SK-N-SH (cell line): Measurements from ENCODE around the gene BABAM2.

Experiments
- EP300 ChIP-seq, 2 experiments: IDR thresholded peaks; 2 replicates each; pipeline versions ENCODE4 v1.4.0 to v1.6.1; 2012; ENCODE audit warnings: borderline replicate concordance in 1 of 2, low read depth in 1 of 2, low read length in 1 of 2
- EZH2phosphoT487 ChIP-seq: fragments of 200-600 bp; sonication (generic); IDR thresholded peaks from 2 replicates; pipeline ENCODE4 v1.6.1; 2017; ENCODE audit warnings: low read depth, mixed run types, mild to moderate bottlenecking, antibody characterized with exemption, moderate library complexity, borderline replicate concordance
- NRF1 ChIP-seq: IDR thresholded peaks from 2 replicates; pipeline ENCODE4 v1.6.1; 2012; ENCODE audit warnings: low read depth, mild to moderate bottlenecking, low read length
- RAD21 ChIP-seq: IDR thresholded peaks from 2 replicates; pipeline ENCODE4 v1.6.1; 2012; ENCODE audit warnings: mild to moderate bottlenecking, low read length
- SMC3 ChIP-seq: IDR thresholded peaks from 2 replicates; pipeline ENCODE4 v1.6.1; 2012; ENCODE audit warnings: low read depth, low read length, improper control_type of control experiment
- TAF1 ChIP-seq: IDR thresholded peaks from 2 replicates; pipeline ENCODE4 v1.6.1; 2012; ENCODE audit warnings: low read depth, mild to moderate bottlenecking, low read length, moderate library complexity, borderline replicate concordance
- TCF12 ChIP-seq: IDR thresholded peaks from 2 replicates; pipeline ENCODE4 v1.4.0; 2012
- TF ChIP-seq, protein P1 (sequence below): fragments of 200-600 bp; sonication (generic); IDR thresholded peaks from 2 replicates; pipeline ENCODE4 v1.6.1; 2017; ENCODE audit warnings: antibody characterized with exemption, mild to moderate bottlenecking, moderate library complexity
- TF ChIP-seq, protein P2 (sequence below): fragments of 150-350 bp; IDR thresholded peaks from 2 replicates; pipeline ENCODE4 v1.6.1; 2016; ENCODE audit warnings: mild to moderate bottlenecking, low read depth, low read length
- TF ChIP-seq, protein P3 (sequence below): IDR thresholded peaks from 2 replicates; pipeline ENCODE4 v1.6.1; 2012; ENCODE audit warnings: mild to moderate bottlenecking, low read depth, low read length, moderate library complexity
- TF ChIP-seq, protein P4 (sequence below): IDR thresholded peaks from 2 replicates; pipeline ENCODE4 v1.4.0; 2012; ENCODE audit warnings: low read depth, borderline replicate concordance

DNA sequence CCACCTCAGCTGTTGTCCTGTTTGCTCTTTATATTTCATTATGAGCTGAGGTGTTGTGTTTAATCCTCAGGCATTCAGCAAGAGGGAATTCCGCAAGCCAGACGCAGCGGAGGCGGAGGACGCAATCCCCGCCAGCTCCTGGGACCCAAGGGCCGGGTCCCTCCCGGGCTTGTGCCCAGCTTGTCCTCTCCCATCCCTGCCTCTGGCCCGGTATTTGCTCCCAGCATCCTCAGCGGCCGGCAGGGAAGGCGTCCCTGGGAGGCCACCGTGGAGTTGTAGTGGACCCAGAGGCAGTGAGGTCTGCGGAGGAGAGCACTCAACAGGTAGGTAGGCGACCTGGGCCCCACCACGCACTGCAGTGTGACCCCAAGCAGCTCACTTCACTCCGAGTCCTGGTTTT lies 459.7 kb downstream of the BABAM2 start:
- TF ChIP-seq, protein P1, sequence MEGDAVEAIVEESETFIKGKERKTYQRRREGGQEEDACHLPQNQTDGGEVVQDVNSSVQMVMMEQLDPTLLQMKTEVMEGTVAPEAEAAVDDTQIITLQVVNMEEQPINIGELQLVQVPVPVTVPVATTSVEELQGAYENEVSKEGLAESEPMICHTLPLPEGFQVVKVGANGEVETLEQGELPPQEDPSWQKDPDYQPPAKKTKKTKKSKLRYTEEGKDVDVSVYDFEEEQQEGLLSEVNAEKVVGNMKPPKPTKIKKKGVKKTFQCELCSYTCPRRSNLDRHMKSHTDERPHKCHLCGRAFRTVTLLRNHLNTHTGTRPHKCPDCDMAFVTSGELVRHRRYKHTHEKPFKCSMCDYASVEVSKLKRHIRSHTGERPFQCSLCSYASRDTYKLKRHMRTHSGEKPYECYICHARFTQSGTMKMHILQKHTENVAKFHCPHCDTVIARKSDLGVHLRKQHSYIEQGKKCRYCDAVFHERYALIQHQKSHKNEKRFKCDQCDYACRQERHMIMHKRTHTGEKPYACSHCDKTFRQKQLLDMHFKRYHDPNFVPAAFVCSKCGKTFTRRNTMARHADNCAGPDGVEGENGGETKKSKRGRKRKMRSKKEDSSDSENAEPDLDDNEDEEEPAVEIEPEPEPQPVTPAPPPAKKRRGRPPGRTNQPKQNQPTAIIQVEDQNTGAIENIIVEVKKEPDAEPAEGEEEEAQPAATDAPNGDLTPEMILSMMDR: no peak
- TF ChIP-seq EP300 (IDR thresholded peaks at IDR 0.05; ENCODE audit: borderline replicate concordance in 1 of 2, low read depth in 1 of 2, low read length in 1 of 2) (no peak), EZH2phosphoT487 (no peak), SMC3 (no peak), RAD21 (no peak), TCF12 (no peak), TAF1 (no peak), NRF1 (no peak)
- TF ChIP-seq, protein P2, sequence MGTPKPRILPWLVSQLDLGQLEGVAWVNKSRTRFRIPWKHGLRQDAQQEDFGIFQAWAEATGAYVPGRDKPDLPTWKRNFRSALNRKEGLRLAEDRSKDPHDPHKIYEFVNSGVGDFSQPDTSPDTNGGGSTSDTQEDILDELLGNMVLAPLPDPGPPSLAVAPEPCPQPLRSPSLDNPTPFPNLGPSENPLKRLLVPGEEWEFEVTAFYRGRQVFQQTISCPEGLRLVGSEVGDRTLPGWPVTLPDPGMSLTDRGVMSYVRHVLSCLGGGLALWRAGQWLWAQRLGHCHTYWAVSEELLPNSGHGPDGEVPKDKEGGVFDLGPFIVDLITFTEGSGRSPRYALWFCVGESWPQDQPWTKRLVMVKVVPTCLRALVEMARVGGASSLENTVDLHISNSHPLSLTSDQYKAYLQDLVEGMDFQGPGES: no peak
- TF ChIP-seq, protein P3, sequence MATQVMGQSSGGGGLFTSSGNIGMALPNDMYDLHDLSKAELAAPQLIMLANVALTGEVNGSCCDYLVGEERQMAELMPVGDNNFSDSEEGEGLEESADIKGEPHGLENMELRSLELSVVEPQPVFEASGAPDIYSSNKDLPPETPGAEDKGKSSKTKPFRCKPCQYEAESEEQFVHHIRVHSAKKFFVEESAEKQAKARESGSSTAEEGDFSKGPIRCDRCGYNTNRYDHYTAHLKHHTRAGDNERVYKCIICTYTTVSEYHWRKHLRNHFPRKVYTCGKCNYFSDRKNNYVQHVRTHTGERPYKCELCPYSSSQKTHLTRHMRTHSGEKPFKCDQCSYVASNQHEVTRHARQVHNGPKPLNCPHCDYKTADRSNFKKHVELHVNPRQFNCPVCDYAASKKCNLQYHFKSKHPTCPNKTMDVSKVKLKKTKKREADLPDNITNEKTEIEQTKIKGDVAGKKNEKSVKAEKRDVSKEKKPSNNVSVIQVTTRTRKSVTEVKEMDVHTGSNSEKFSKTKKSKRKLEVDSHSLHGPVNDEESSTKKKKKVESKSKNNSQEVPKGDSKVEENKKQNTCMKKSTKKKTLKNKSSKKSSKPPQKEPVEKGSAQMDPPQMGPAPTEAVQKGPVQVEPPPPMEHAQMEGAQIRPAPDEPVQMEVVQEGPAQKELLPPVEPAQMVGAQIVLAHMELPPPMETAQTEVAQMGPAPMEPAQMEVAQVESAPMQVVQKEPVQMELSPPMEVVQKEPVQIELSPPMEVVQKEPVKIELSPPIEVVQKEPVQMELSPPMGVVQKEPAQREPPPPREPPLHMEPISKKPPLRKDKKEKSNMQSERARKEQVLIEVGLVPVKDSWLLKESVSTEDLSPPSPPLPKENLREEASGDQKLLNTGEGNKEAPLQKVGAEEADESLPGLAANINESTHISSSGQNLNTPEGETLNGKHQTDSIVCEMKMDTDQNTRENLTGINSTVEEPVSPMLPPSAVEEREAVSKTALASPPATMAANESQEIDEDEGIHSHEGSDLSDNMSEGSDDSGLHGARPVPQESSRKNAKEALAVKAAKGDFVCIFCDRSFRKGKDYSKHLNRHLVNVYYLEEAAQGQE: no peak
- TF ChIP-seq, protein P4, sequence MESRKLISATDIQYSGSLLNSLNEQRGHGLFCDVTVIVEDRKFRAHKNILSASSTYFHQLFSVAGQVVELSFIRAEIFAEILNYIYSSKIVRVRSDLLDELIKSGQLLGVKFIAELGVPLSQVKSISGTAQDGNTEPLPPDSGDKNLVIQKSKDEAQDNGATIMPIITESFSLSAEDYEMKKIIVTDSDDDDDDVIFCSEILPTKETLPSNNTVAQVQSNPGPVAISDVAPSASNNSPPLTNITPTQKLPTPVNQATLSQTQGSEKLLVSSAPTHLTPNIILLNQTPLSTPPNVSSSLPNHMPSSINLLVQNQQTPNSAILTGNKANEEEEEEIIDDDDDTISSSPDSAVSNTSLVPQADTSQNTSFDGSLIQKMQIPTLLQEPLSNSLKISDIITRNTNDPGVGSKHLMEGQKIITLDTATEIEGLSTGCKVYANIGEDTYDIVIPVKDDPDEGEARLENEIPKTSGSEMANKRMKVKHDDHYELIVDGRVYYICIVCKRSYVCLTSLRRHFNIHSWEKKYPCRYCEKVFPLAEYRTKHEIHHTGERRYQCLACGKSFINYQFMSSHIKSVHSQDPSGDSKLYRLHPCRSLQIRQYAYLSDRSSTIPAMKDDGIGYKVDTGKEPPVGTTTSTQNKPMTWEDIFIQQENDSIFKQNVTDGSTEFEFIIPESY: no peak
